Epithelial cell of proximal tubule (primary cell): ENCODE measurements around the gene GABRA5. TPM values are rescaled to one million over a fixed set of nuclear protein-coding genes. Genes with fewer than 3 reads are reported as not detected.
"Not testable (repeated sequence)": the region's sequence is repeated elsewhere in the genome, so short reads cannot be mapped to it uniquely, and the experiment has no call there.

Experiments used
- DNase-seq: peaks from one replicate; pipeline ENCODE4 v3.0.0-alpha.2; 2011; ENCODE audit warnings: low read depth
- H3K4me3 ChIP-seq: 2 replicates; pipeline ENCODE4 v1.5.1; 2011; ENCODE audit warnings: low read depth, mild to moderate bottlenecking, low read length
- CTCF ChIP-seq: conservative IDR thresholded peaks from 2 replicates; pipeline ENCODE4 v1.5.1; 2012; ENCODE audit warnings: low read depth, mild to moderate bottlenecking, low read length
- total RNA-seq: library from RNA; depleted of rRNA; stranded (reverse); fragments of >200 nt; gene quantifications from 2 replicates; pipeline ENCODE4 v1.2.3, GENCODE V29; 2015

The GABRA5 gene
- 0.29 and 0.43 TPM in 2 replicates for total RNA-seq

DNA sequence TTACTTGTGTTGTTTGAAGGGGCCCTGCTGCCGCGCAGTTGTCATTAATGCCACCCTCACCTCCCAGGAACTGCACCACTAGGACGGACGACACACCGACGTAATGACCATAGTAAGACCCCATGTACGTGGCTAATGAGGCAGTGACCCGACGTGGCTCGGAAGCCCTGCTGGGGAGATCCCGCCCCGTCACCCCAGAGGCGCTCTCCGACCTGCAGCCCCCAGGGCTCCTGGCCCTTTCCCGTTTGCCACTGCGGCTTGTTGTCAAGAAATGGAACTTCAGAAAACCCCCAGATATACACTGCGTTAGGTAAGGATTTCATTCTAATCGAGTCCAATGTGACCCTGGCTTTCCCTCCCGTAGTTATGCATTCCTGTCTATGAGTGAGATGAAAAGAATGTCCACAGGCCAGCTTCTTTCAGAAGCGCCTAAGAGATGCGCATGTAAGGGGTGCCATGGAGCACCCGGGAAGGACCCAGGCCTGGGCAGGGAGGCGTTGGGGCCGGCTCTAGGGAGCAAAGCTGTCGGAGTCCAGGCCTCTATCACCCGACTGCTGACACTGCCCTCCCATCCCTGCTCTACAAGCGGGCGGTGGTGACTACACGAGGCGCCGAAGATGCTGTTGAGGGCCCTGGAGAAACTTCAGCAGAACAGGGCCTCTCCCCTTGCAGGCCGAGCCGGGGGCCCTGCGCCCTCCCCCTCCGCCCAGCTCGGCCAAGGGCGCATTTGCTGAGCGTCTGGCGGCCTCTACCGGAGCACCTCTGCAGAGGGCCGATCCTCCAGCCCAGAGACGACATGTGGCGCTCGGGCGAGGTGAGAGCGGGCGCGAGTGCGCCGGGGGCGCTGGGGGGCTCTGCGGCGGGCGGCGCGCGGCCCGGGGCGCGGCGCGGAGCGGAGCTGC is at the start of gene GABRA5:
Gene GABRA5 (plus strand): TSS at position 765 of the 902 bp plus-strand sequence. CDS start 2,187 bp downstream, outside the sequence.
- no peak within 1 kb of the TSS for H3K4me3 ChIP-seq
- DNase-seq: no peak
- TF ChIP-seq CTCF: no peak

- H3K4me3 ChIP-seq, DNase-seq: not testable (repeated sequence)
Measured at GRCh38 chr15:26831191-26831590, 35.7 kb upstream of the GABRA5 start.

DNA sequence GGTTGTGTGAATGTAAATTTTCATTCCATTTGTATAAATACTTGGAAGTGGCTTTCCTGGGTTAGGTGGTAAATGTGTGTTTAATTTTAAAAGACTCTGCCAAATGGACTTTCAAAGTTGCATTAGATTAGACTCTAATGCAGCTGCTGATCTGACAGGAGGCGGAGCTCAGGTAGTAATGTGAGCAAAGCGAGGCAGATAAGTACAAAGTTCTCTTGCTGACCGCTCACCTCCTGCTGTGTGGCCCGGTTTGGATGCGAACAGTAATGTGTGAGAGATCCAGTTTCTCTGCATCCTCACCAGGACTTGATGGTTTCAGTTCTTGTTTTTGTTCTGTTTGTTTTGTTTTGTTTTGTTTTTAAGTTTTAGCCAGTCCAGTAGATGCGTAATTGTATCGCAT is 34.9 kb upstream of the GABRA5 start:
- DNase-seq: no peak
- no peak overlapping the region for H3K4me3 ChIP-seq
- no peak for TF ChIP-seq CTCF

GRCh38 chr15:26838742-26839460 is 28.0 kb upstream of the GABRA5 start:
- H3K4me3 ChIP-seq: no peak overlapping the region
- DNase-seq: no peak
- TF ChIP-seq CTCF: peak; percentile 47

DNA sequence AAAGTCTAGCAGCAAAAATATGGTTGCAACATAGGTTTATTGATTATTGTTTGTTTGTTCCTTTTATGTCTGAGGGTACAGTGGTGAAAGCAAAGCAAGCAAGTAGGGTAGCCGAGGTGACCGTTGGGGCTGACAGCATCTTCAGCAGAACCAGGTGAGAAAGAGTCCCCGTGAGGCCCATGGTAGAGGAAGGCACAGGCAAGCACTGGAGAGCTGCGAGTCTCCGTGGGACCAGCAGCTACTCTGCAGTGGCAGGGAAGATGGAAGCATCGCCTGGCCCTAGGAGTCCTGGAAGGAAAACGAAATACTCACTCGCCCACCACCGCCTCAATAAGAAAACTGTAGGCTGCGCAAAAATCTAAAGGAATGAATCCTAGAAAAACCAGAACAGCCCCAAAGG is 25.3 kb upstream of the GABRA5 start:
- DNase-seq: no peak
- no peak overlapping the region for H3K4me3 ChIP-seq
- TF ChIP-seq CTCF: no peak

GRCh38 chr15:26841941-26842340 is 24.9 kb upstream of the GABRA5 start:
- DNase-seq: no peak
- no peak for TF ChIP-seq CTCF
- no peak overlapping the region for H3K4me3 ChIP-seq

DNA sequence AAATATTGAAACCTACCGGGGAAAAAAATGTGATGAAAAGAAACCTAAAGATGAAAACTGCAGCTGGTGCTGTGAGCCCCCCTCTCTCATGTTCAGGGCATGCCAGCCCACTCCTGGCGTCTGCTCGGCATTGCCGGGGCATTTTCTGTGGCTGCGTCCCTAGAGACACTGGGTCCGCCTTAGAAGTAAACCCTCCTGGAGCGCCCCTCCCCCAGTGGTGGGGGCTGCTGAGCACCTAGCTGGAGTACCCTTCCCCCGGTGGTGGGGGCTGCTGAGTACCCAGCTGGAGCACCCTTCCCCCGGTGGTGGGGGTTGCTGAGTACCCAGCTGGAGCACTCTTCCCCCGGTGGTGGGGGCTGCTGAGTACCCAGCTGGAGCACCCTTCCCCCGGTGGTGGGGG is 24.5 kb upstream of the GABRA5 start:
- TF ChIP-seq CTCF: no peak
- H3K4me3 ChIP-seq: no peak overlapping the region
- DNase-seq: no peak
